H1 (cell line): Measurements from ENCODE around the gene MANEAL. TPM values are rescaled to one million over a fixed set of nuclear protein-coding genes. Genes with fewer than 3 reads are reported as not detected.

ENCODE experiments used
- CEBPB ChIP-seq: IDR thresholded peaks from 2 replicates; pipeline ENCODE4 v1.6.1; 2012; ENCODE audit warnings: low read depth, low read length
- CHD1 ChIP-seq: IDR thresholded peaks from 2 replicates; pipeline ENCODE4 v1.6.1; 2012; ENCODE audit warnings: low read depth, low read length, improper control_type of control experiment
- JUN ChIP-seq: IDR thresholded peaks from 2 replicates; pipeline ENCODE4 v1.6.1; 2011; ENCODE audit warnings: low read depth, mild to moderate bottlenecking, improper control_type of control experiment, low read length
- JUND ChIP-seq: IDR thresholded peaks from 2 replicates; pipeline ENCODE4 v1.6.1; 2011; ENCODE audit warnings: mild to moderate bottlenecking, improper control_type of control experiment, low read length
- NRF1 ChIP-seq: IDR thresholded peaks from 2 replicates; pipeline ENCODE4 v1.6.1; 2011; ENCODE audit warnings: mild to moderate bottlenecking, low read depth, low read length, improper control_type of control experiment
- SP1 ChIP-seq: IDR thresholded peaks from 2 replicates; pipeline ENCODE4 v1.6.1; 2011; ENCODE audit warnings: low read depth, low read length
- TCF12 ChIP-seq: IDR thresholded peaks from 2 replicates; pipeline ENCODE4 v1.6.1; 2011; ENCODE audit warnings: low read depth, mild to moderate bottlenecking, low read length
- polyA plus RNA-seq, 7 experiments: library from polyadenylated mRNA; depleted of rRNA in 3 of 7; stranded (reverse) in 5 of 7; unstranded in 2 of 7; fragments of >200 nt in 5 of 7; fragments of 200-250 nt in 2 of 7; gene quantifications; 1 replicate in 5 of 7; 2 replicates in 1 of 7; 4 replicates in 1 of 7; pipeline versions ENCODE4 v1.2.1 to v1.2.3, GENCODE V29; 2011 to 2013; ENCODE audit warnings: missing spikeins in 2 of 7, mixed read lengths in 2 of 7
- total RNA-seq: library from RNA; stranded (reverse); fragmentation: NEBNext Ultra II Directional; extraction: Animal tissue kit (Norgen Biotek cat#: 25700); gene quantifications from 2 replicates; pipeline ENCODE4 v1.2.1, GENCODE V29; 2021
- TF ChIP-seq, protein P1 (sequence below), 3 experiments: IDR thresholded peaks; 1 replicate in 2 of 3; 2 replicates in 1 of 3; pipeline versions ENCODE4 v1.5.1 to v1.6.1; 2011; ENCODE audit warnings: low read length in 3 of 3, mild to moderate bottlenecking in 3 of 3, inconsistent platforms in 2 of 3, low read depth in 1 of 3, moderate library complexity in 1 of 3; ENCODE audit not compliant: insufficient read depth in 1 of 3; ENCODE audit errors: control extremely low read depth in 1 of 3
- TF ChIP-seq, protein P2 (sequence below): fragments of 300-600 bp; sonication (generic); IDR thresholded peaks from 2 replicates; pipeline ENCODE4 v1.7.1; 2012; ENCODE audit warnings: low read length, moderate library complexity, mild to moderate bottlenecking, inconsistent platforms; ENCODE audit not compliant: insufficient replicate concordance

Gene MANEAL
- total and polyA plus RNA-seq, 2 of the 8 experiments (the other 6 are each of a cell fraction or from before 2014, with no cell fraction given) = 4.8 to 7.2 TPM

DNA sequence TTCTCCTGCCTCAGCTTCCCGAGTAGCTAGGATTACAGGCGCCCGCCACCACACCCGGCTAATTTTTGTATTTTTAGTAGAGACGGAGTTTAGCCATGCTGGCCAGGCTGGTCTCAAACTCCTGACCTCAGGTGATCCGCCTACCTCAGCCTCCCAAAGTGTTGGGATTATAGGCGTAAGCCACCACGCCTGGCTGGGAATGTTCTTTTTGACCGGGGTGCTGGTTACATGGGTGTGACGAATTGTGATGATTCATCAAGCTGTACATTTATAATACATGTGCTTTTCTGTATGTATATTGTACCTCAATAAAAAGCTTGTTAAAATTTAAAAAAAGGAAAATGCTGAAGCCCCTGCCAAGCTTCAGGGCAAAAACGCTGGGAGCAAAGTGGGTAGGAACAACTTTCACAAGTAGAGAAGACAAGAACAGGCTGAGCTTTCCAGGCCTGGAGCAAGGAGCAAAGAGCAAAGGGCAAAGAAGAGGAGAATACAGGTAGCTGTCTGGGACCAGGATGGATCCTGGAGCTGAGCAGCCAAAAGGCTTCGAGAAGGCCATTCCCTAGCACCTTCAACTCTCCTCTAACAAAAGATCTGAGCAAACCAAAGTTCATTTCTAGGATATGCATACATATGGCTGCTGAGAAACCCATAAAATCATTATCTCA lies 34.9 kb downstream of the MANEAL start (continued):
- TF ChIP-seq, protein P1, sequence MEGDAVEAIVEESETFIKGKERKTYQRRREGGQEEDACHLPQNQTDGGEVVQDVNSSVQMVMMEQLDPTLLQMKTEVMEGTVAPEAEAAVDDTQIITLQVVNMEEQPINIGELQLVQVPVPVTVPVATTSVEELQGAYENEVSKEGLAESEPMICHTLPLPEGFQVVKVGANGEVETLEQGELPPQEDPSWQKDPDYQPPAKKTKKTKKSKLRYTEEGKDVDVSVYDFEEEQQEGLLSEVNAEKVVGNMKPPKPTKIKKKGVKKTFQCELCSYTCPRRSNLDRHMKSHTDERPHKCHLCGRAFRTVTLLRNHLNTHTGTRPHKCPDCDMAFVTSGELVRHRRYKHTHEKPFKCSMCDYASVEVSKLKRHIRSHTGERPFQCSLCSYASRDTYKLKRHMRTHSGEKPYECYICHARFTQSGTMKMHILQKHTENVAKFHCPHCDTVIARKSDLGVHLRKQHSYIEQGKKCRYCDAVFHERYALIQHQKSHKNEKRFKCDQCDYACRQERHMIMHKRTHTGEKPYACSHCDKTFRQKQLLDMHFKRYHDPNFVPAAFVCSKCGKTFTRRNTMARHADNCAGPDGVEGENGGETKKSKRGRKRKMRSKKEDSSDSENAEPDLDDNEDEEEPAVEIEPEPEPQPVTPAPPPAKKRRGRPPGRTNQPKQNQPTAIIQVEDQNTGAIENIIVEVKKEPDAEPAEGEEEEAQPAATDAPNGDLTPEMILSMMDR (IDR thresholded peaks at IDR 0.05; ENCODE audit: control extremely low read depth in 1 of 3, insufficient read depth in 1 of 3, low read depth in 1 of 3, low read length in 3 of 3) = no peak
- TF ChIP-seq CEBPB (no peak), JUND (no peak), SP1 (no peak), NRF1 (no peak), TCF12 (no peak), CHD1 (no peak), JUN (no peak)
- TF ChIP-seq, protein P2, sequence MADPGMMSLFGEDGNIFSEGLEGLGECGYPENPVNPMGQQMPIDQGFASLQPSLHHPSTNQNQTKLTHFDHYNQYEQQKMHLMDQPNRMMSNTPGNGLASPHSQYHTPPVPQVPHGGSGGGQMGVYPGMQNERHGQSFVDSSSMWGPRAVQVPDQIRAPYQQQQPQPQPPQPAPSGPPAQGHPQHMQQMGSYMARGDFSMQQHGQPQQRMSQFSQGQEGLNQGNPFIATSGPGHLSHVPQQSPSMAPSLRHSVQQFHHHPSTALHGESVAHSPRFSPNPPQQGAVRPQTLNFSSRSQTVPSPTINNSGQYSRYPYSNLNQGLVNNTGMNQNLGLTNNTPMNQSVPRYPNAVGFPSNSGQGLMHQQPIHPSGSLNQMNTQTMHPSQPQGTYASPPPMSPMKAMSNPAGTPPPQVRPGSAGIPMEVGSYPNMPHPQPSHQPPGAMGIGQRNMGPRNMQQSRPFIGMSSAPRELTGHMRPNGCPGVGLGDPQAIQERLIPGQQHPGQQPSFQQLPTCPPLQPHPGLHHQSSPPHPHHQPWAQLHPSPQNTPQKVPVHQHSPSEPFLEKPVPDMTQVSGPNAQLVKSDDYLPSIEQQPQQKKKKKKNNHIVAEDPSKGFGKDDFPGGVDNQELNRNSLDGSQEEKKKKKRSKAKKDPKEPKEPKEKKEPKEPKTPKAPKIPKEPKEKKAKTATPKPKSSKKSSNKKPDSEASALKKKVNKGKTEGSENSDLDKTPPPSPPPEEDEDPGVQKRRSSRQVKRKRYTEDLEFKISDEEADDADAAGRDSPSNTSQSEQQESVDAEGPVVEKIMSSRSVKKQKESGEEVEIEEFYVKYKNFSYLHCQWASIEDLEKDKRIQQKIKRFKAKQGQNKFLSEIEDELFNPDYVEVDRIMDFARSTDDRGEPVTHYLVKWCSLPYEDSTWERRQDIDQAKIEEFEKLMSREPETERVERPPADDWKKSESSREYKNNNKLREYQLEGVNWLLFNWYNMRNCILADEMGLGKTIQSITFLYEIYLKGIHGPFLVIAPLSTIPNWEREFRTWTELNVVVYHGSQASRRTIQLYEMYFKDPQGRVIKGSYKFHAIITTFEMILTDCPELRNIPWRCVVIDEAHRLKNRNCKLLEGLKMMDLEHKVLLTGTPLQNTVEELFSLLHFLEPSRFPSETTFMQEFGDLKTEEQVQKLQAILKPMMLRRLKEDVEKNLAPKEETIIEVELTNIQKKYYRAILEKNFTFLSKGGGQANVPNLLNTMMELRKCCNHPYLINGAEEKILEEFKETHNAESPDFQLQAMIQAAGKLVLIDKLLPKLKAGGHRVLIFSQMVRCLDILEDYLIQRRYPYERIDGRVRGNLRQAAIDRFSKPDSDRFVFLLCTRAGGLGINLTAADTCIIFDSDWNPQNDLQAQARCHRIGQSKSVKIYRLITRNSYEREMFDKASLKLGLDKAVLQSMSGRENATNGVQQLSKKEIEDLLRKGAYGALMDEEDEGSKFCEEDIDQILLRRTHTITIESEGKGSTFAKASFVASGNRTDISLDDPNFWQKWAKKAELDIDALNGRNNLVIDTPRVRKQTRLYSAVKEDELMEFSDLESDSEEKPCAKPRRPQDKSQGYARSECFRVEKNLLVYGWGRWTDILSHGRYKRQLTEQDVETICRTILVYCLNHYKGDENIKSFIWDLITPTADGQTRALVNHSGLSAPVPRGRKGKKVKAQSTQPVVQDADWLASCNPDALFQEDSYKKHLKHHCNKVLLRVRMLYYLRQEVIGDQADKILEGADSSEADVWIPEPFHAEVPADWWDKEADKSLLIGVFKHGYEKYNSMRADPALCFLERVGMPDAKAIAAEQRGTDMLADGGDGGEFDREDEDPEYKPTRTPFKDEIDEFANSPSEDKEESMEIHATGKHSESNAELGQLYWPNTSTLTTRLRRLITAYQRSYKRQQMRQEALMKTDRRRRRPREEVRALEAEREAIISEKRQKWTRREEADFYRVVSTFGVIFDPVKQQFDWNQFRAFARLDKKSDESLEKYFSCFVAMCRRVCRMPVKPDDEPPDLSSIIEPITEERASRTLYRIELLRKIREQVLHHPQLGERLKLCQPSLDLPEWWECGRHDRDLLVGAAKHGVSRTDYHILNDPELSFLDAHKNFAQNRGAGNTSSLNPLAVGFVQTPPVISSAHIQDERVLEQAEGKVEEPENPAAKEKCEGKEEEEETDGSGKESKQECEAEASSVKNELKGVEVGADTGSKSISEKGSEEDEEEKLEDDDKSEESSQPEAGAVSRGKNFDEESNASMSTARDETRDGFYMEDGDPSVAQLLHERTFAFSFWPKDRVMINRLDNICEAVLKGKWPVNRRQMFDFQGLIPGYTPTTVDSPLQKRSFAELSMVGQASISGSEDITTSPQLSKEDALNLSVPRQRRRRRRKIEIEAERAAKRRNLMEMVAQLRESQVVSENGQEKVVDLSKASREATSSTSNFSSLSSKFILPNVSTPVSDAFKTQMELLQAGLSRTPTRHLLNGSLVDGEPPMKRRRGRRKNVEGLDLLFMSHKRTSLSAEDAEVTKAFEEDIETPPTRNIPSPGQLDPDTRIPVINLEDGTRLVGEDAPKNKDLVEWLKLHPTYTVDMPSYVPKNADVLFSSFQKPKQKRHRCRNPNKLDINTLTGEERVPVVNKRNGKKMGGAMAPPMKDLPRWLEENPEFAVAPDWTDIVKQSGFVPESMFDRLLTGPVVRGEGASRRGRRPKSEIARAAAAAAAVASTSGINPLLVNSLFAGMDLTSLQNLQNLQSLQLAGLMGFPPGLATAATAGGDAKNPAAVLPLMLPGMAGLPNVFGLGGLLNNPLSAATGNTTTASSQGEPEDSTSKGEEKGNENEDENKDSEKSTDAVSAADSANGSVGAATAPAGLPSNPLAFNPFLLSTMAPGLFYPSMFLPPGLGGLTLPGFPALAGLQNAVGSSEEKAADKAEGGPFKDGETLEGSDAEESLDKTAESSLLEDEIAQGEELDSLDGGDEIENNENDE = no peak
